COLO668 (cell line): Measurements from ENCODE around the gene ZNF197.
A peak's percentile ranks its signal among the peaks of the same experiment; 100 is the strongest.
"Not testable (repeated sequence)": the region's sequence is repeated elsewhere in the genome, so short reads cannot be mapped to it uniquely, and the experiment has no call there.

Experiments
- DNase-seq: peaks from one replicate; lab custom pipeline; 2025; ENCODE audit not compliant: unreplicated experiment; lab: John Stamatoyannopoulos, UW

Gene ZNF197

DNA sequence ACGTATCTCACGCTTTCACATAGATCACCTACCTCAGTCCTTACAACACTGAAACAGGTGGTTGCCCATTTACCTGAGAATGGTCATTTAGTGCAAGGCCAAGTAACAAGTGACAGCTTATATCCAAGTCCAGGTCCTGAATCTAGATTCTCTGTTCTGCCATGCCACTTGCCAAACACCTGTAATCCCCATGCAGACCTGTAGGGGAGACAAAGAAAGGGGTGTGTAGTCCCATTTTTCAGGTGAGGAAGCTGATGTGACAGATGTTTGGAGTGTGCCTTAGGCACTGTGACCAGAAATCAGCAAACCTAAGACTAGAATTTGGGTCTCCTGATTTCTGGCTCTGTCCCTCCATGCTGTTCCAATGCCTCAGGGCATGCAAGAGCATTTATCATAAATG lies 36.4 kb downstream of the ZNF197 start:
- no peak for DNase-seq

DNA sequence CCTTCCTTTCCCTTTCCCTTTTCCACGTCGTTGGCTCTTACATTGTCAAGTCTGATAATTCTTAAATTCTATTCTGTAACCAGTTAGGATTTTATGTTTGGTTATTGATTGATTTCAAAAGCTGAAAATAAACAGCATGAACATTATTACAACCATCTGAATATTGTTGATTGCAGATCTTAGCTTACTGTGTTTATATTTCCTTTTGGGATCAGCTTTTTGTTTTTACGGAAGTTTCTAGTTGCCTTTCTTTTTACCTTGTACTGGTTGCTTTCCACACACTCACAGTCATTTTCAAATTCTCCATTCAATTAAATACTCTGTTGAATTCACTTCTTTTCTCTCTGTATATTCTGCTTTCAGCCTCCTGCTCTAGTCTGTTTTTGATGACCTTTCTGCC lies 40.3 kb downstream of the ZNF197 start:
- no peak for DNase-seq

DNA sequence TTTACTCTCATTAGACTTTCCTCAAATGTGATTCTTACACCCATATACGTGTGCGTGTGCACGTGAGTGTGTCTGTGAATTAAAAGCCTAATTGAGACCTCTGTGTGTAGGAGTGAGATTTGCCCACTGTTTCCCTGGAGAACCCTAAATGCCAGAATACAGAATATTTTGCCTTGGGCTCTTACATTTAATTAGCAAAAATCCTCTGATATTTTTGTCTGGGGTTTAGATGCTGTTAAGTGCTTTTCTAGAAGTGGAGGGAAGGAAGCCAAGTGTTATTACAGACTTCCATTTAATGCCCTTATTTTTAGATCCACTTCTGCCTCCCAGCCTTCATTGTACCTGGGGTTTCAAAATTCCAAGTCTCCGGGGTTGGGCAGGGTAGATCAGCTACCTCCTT lies 41.5 kb downstream of the ZNF197 start:
- no peak for DNase-seq

DNA sequence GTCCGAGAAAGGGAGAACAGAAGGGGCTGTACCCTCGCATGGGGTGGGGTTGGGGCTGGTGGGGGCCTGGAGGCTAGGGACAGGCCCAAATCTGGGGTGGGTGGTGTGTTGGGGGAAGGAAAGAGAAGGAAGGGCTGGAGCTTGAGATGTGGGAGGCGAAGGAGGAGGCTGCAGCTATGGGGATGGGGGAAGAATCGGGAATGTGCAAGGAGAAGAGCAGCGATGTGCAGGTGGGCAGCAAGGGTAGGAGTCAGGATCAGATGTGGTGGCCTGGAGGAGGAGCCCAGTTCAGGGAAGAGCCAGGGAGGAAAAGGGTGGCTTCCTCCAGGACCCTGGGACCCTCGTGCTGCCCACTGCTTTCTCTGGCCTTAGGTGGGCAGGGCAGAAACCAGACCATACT lies 44.9 kb downstream of the ZNF197 start:
- DNase-seq = no peak

DNA sequence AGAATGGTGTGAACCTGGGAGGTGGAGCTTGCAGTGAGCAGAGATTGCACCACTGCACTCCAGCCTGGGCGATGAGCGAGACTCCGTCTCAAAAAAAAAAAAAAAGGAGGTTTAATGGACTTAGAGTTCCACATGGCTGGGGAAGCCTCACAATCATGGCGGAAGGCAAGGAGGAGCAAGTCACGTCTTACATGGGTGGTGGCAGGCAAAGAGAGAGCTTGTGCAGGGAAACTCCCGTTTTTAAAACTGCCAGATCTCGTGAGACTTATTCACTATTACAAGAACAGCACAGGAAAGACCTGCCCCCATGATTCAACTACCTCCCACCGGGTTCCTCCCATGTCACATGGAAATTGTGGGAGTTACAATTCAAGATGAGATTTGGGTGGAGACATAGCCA lies 48.6 kb downstream of the ZNF197 start:
- DNase-seq = not testable (repeated sequence)

DNA sequence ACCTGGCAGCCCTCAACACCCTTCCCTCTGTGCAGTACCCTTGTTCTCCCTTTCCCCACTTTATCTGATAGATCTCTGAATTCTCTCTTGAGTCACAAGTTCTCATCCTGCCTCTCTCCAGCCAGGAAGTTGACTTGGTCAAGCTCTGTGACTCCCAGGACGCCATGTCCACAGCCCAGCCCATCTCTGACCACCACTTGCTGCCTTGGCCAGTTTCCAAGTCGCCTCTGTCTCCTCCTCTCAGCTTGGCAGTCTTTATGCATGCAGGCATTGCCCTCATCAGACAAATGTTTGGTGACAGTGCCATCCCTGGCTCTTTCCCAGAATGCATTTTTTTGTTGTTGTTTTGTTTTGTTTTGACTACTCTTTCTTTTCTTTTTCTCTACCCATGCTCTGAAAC lies 49.4 kb downstream of the ZNF197 start:
- no peak for DNase-seq

DNA sequence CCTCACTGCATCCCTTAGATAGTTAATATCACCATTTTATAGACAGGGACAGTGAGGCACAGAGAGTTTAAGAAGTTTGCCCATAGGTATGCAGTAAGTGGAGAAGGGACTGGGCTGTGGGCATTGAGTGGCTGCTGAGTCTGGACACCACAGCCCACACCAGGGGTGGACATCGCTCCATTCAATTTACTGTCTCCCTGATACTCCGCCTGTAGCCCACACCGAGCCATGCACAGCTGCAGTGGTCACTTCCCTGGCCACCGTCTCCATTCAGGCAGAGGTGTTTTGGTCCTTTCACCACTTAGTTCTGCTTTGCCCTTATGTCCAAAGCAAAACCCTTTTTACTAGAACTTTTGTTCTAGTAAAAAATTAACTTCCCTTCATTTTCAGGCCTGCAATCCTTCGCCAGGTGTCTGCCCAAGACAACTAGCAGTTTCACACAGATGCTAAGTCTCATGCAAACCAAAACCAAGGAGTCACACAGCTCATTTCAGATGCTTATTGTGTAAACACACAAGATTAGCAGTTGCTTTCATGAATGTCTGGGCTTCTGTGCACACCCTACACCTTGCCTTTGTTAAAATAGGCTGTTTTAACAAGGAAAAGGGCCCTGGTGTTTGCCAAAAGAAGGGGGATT lies 53.8 kb downstream of the ZNF197 start:
- no peak for DNase-seq

DNA sequence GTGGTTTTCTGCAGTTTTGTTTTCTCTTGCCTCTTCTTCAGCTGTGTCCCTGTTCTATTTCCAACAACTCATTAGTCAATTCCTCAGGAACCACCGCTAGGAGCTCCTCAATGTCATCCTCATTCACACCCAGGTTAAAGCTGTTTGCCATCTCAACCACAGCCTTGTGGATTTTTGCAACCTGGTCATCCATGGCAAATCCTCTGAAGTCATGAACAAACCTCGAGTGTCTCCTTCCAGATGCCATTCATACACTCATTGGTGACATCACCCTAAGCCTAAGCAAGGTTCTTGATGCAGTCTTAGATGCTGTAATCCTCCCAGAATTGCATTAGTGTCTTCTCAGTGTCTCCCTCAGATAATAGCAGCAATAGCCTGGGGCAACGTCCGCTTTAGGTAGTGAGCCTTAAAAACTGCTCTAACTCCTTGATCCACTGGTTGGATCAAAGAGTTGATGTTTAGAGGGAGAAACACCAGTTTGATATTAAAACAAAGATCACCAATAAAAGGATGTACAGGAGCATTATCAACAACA lies 56.2 kb downstream of the ZNF197 start:
- no peak for DNase-seq

DNA sequence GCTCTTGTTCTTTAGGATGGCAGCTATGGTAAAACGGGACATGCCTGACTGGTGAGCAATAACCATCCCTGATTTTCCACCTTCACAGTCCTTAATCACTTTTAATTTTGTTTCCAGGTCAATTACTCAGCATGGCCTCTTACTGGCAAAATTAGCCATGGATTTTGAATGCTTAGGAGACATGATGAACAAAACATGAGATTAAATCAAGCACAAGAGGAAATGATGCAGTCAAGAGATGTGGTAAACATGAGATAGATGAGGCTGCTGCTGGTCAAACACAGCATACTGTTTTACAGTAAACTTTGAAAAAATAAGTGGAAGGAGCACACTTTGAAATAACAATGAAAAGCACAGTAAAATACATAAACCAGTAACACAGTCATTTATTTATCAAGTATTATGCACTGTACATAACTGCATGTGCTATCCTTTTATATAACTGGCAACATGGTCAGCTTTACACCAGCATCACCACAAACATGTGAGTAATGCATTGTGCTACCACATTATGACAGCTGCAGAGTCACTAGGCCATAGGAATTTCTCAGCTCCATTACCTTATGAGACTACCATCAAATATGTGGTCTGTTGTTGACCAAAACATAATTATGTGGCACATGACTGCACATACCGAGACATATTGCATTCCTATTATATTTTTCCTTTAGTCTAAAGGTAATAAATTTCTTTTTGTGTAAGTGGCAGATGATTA lies 57.5 kb downstream of the ZNF197 start:
- no peak for DNase-seq

DNA sequence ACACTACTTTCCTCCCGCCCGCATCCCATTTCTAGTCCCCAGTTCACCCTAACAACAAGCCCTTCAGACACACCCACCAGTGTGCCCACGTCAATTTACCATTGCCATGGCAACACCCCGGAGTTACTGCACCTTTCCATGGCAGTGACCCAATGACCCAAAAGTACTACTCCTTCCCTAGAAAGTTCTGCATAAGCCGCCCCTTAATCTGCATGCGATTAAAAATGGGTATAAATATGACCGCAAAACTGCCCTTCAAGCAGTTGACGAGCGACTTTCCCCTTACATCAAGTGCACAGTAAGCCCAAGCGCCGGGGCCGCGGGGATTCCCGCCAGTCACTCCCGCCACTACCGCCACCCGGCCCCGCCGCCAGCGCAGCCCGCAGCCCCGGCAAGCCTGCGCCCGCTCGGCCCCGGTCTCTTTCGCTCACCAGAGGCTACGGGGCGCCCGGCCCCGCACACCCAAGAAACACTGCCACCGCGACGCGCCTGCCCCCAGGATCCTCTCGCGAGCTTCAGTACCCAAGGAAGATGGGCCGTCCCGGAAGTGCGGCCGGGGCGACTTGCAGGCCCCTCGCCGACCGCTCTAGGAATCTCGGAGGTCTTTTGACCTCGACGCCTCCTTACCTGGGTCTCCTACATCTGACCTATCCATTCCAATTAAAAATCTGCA lies 60.4 kb downstream of the ZNF197 start:
- peak; percentile 86 for DNase-seq

DNA sequence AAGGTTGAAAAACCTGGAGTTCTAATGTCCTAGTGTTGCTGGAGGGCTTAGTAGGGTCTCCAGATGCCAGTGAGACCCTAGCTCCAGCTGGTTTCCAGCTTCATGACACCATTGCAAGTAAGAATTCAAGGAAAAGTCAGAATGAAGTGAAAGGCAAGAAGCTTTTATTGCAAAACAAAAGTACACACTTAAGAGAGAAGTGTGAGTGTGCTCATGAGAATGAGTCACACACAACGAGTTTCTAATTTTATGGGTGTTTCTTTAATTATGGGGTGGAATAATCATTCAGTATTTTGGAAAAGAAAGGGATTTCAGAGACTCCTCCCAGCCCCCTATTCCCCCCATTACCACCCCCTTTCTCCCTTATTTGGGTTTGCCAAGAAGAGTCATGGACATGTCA lies 63.1 kb downstream of the ZNF197 start:
- DNase-seq = no peak
